Measurements from ENCODE around the gene LDLRAD3. TPM values are rescaled to one million over a fixed set of nuclear protein-coding genes. Genes with fewer than 3 reads are reported as not detected.

LDLRAD3 gene
- polyA plus RNA-seq, 3 donors = 7.3 to 14.1 (median 10.4) TPM

GRCh38 chr11:36233204-36233603 is 289.3 kb downstream of the LDLRAD3 start:
- Histone ChIP-seq H3K4me2 (replicated peaks; ENCODE audit: extremely low read depth, low read length, poor library complexity, severe bottlenecking) (no peak overlapping the region), H2AFZ (ENCODE audit: insufficient read depth, low read depth, low read length, poor library complexity, severe bottlenecking) (no peak overlapping the region), H3K27ac (ENCODE audit: low read depth in 1 of 2, low read length in 2 of 2) (no peak overlapping the region), H3K9me3 (replicated peaks in 1 of 2; ENCODE audit: control insufficient read depth in 1 of 2, insufficient read depth in 1 of 2, low read length in 2 of 2) (no peaks in the 10 kb centered on the region), H3K79me2 (ENCODE audit: insufficient read depth, low read length) (no peaks in the 10 kb centered on the region), H3K36me3 (replicated peaks in 1 of 2; ENCODE audit: control insufficient read depth in 1 of 2, insufficient read depth in 2 of 2, low read length in 2 of 2) (peaks cover 0 to 6% of the 10 kb centered on the region in 2 donors), H3K4me3 (replicated peaks in 1 of 3; ENCODE audit: low read depth in 2 of 3, low read length in 3 of 3) (no peak overlapping the region), H3K4me1 (ENCODE audit: control insufficient read depth in 1 of 2, insufficient read depth in 2 of 2, low read length in 2 of 2) (no peaks in the 10 kb centered on the region), H3K9ac (ENCODE audit: insufficient read depth, low read length, poor library complexity, severe bottlenecking) (no peak overlapping the region), H3K27me3 (ENCODE audit: control insufficient read depth in 2 of 2, insufficient read depth in 2 of 2, low read length in 2 of 2) (no peaks in the 10 kb centered on the region), H4K20me1 (ENCODE audit: insufficient read depth, low read length) (no peaks in the 10 kb centered on the region)
- Mint-ChIP-seq H3K36me3 (peaks cover 19 to 20% of the 10 kb centered on the region in 2 donors), H3K27ac (no peak overlapping the region), H3K4me1 (no peaks in the 10 kb centered on the region), H3K4me3 (no peak overlapping the region), H3K9me3 (peaks cover 0 to 5% (median 0%) of the 10 kb centered on the region in 7 donors), H3K27me3 (ENCODE audit: low read depth in 3 of 3) (peaks cover 3 to 9% (median 6%) of the 10 kb centered on the region in 3 donors)
- DNase-seq = no peak
- intact Hi-C loops (cut with micrococcal nuclease) = no loop called here
- no peak for TF ChIP-seq CTCF (IDR thresholded peaks at IDR 0.05)
- WGBS (ENCODE audit: insufficient coverage) = 80% methylated on average over 3 of the region's 3 CpGs

- H3K27me3 Mint-ChIP-seq (ENCODE audit: low read depth in 3 of 3) = peaks cover 4 to 10% (median 6%) of the 10 kb centered on the region in 3 donors
- WGBS (ENCODE audit: insufficient coverage) = no CpG with 5 or more reads among the region's 2 CpGs
- Histone ChIP-seq H3K9me3 (replicated peaks in 1 of 2; ENCODE audit: control insufficient read depth in 1 of 2, insufficient read depth in 1 of 2, low read length in 2 of 2) (no peaks in the 10 kb centered on the region), H3K79me2 (ENCODE audit: insufficient read depth, low read length) (no peaks in the 10 kb centered on the region), H3K27ac (ENCODE audit: low read depth in 1 of 2, low read length in 2 of 2) (no peak overlapping the region), H3K4me1 (ENCODE audit: control insufficient read depth in 1 of 2, insufficient read depth in 2 of 2, low read length in 2 of 2) (no peaks in the 10 kb centered on the region), H3K27me3 (ENCODE audit: control insufficient read depth in 2 of 2, insufficient read depth in 2 of 2, low read length in 2 of 2) (no peaks in the 10 kb centered on the region), H3K9ac (ENCODE audit: insufficient read depth, low read length, poor library complexity, severe bottlenecking) (no peak overlapping the region), H4K20me1 (ENCODE audit: insufficient read depth, low read length) (no peaks in the 10 kb centered on the region), H3K4me3 (replicated peaks in 1 of 3; ENCODE audit: low read depth in 2 of 3, low read length in 3 of 3) (no peak overlapping the region), H2AFZ (ENCODE audit: insufficient read depth, low read depth, low read length, poor library complexity, severe bottlenecking) (no peak overlapping the region), H3K36me3 (replicated peaks in 1 of 2; ENCODE audit: control insufficient read depth in 1 of 2, insufficient read depth in 2 of 2, low read length in 2 of 2) (peaks cover 0 to 4% of the 10 kb centered on the region in 2 donors), H3K4me2 (replicated peaks; ENCODE audit: extremely low read depth, low read length, poor library complexity, severe bottlenecking) (no peak overlapping the region)
- no peaks in the 10 kb centered on the region for H3K4me1 Mint-ChIP-seq
- peaks cover 0 to 6% (median 0%) of the 10 kb centered on the region in 7 donors for H3K9me3 Mint-ChIP-seq
- intact Hi-C loops (cut with micrococcal nuclease) = no loop called here
- no peak overlapping the region for H3K4me3 Mint-ChIP-seq
- DNase-seq = no peak
- TF ChIP-seq CTCF (IDR thresholded peaks at IDR 0.05) = no peak
- peaks cover 9% of the 10 kb centered on the region in 2 donors for H3K36me3 Mint-ChIP-seq
- no peak overlapping the region for H3K27ac Mint-ChIP-seq
Observed at GRCh38 chr11:36234825-36235224, 291.0 kb downstream of the LDLRAD3 start.
